Psoas muscle (tissue), 8 donors: ENCODE results near the gene NR1H4. TPM values are rescaled to one million over a fixed set of nuclear protein-coding genes. Genes with fewer than 3 reads are reported as not detected.

Source experiments
- ATAC-seq, 4 donors: fragments of 200-7000 bp; cut with Tn5 transposase; one replicate each; pipeline ENCODE4 v1.9.1; 2020; ENCODE audit warnings: moderate library complexity in 3 of 4, mild to moderate bottlenecking in 2 of 4
- DNase-seq, 2 donors: peaks; one replicate each; pipeline ENCODE4 v3.0.0-alpha.2; 2020
- H3K27ac ChIP-seq: fragments of 200-600 bp; one replicate; pipeline ENCODE4 v1.8.0; 2022
- H3K27me3 ChIP-seq, 3 donors: fragments of 200-600 bp in 1 of 3; one replicate each; pipeline versions ENCODE4 v1.6.1 to v1.8.0; 2013 to 2022; ENCODE audit warnings: low read length in 2 of 3, mild to moderate bottlenecking in 2 of 3, moderate library complexity in 1 of 3; ENCODE audit not compliant: insufficient read depth in 3 of 3
- H3K36me3 ChIP-seq, 2 donors: fragments of 200-600 bp in 1 of 2; one replicate each; pipeline versions ENCODE4 v1.6.1 to v1.8.0; 2013 to 2022; ENCODE audit warnings: low read depth in 1 of 2, mild to moderate bottlenecking in 1 of 2, moderate library complexity in 1 of 2; ENCODE audit not compliant: insufficient read depth in 1 of 2
- H3K4me1 ChIP-seq: fragments of 200-600 bp; one replicate; pipeline ENCODE4 v1.8.0; 2022
- H3K4me3 ChIP-seq: fragments of 200-600 bp; one replicate; pipeline ENCODE4 v1.8.0; 2022; ENCODE audit warnings: mild to moderate bottlenecking
- H3K9me3 ChIP-seq: fragments of 200-600 bp; one replicate; pipeline ENCODE4 v1.8.0; 2022
- CTCF ChIP-seq: fragments of 200-600 bp; IDR thresholded peaks from one replicate; pipeline ENCODE4 v1.8.0; 2022; ENCODE audit warnings: antibody characterized with exemption
- whole genome bisulfite sequencing, 3 donors: extraction: QIAGEN DNeasy Blood & Tissue Kit; methylation state at CpG; one replicate each; pipeline versions ENCODE4 v1.1.6 to v1.1.7; 2013; 5-methylcytosine and 5-hydroxymethylcytosine counted together
- intact Hi-C, 2 donors: fragments of 100-400 bp; cut with DNase I; formaldehyde crosslinking; loops; one replicate each; pipeline versions ENCODE4 v1.11.0 to v1.14.2; 2022
- polyA plus RNA-seq, 3 donors: library from polyadenylated mRNA; stranded (reverse); fragments of 200-250 nt; gene quantifications; one replicate each; pipeline ENCODE4 v1.2.3, GENCODE V29; 2013
- total RNA-seq, 4 donors: library from RNA; stranded (reverse); fragmentation: NEBNext Ultra II Directional in 2 of 4; extraction: Animal tissue kit (Norgen Biotek cat#: 25700) in 2 of 4; gene quantifications; one replicate each; pipeline versions ENCODE4 v1.2.1 to v1.2.4, GENCODE V29; 2021 to 2023
- donor health status: healthy with polysubstance abuse.
- donor health status: DM: no; HTN: no; CAD: no; lungs with moderate emphysema.
- donor health status: Bipolar disorder and iron deficiency.
- donor health status: healthy.
- donor health status: DM: yes; HTN: yes; CAD: no.
- donor health status: DM: no; HTN: no; CAD: no.
- donor health status: DM: no; HTN: no; CAD: no.
- donor health status: DM: yes; HTN: yes; CAD: no.

The NR1H4 gene
- total and polyA plus RNA-seq, 7 donors, result 0.18 TPM; not detected in 6

- Histone ChIP-seq H3K4me1 (no peaks in the 10 kb centered on the region), H3K27me3 (no peaks in the 10 kb centered on the region), H3K36me3 (no peaks in the 10 kb centered on the region), H3K27ac (no peak overlapping the region), H3K9me3 (no peaks in the 10 kb centered on the region), H3K4me3 (no peak overlapping the region)
- DNase-seq (no peak), ATAC-seq (no peak)
- intact Hi-C loops, result no loop called here
- TF ChIP-seq CTCF, result no peak
- WGBS, 3 donors, result 28 to 39% (median 36%) methylated on average over 3 of the region's 3 CpGs
These were observed 19.7 kb upstream of the NR1H4 start for GRCh38 chr12:100453951-100454350.

- Histone ChIP-seq H3K4me1 (no peaks in the 10 kb centered on the region), H3K9me3 (no peaks in the 10 kb centered on the region), H3K36me3 (no peaks in the 10 kb centered on the region), H3K27me3 (no peaks in the 10 kb centered on the region), H3K4me3 (no peak overlapping the region), H3K27ac (no peak overlapping the region)
- TF ChIP-seq CTCF, result no peak
- DNase-seq, result no peak
- intact Hi-C loops, result no loop called here
- no peak for ATAC-seq
- WGBS, 3 donors, result 69 to 70% (median 70%) methylated on average over 3 of the region's 3 CpGs
These were observed 17.8 kb upstream of the NR1H4 start for GRCh38 chr12:100455896-100456295.

GRCh38 chr12:100458191-100458590 lies 15.5 kb upstream of the NR1H4 start:
- WGBS, 3 donors, result 63 to 78% (median 73%) methylated on average over 4 of the region's 4 CpGs
- no peaks in the 10 kb centered on the region for H3K4me1 ChIP-seq
- H3K9me3 ChIP-seq, result no peaks in the 10 kb centered on the region
- DNase-seq (no peak), ATAC-seq (no peak)
- H3K4me3 ChIP-seq, result no peak overlapping the region
- no peak for TF ChIP-seq CTCF
- intact Hi-C loops, result no loop called here
- H3K27ac ChIP-seq, result no peak overlapping the region
- no peaks in the 10 kb centered on the region for H3K36me3 ChIP-seq
- no peaks in the 10 kb centered on the region for H3K27me3 ChIP-seq

- no peak for TF ChIP-seq CTCF
- ATAC-seq (no peak), DNase-seq (no peak)
- 47 to 58% (median 54%) methylated on average over 3 of the region's 3 CpGs for WGBS, 3 donors
- H3K4me1 ChIP-seq, result no peaks in the 10 kb centered on the region
- H3K4me3 ChIP-seq, result no peak overlapping the region
- intact Hi-C loops, result no loop called here
- H3K36me3 ChIP-seq, result no peaks in the 10 kb centered on the region
- H3K27me3 ChIP-seq, result no peaks in the 10 kb centered on the region
- no peak overlapping the region for H3K27ac ChIP-seq
- no peaks in the 10 kb centered on the region for H3K9me3 ChIP-seq
These were observed 13.0 kb upstream of the NR1H4 start for GRCh38 chr12:100460702-100461101.

GRCh38 chr12:100461330-100461973 lies 12.2 kb upstream of the NR1H4 start:
- Histone ChIP-seq H3K4me1 (no peaks in the 10 kb centered on the region), H3K27ac (no peak overlapping the region), H3K27me3 (no peaks in the 10 kb centered on the region), H3K4me3 (no peak overlapping the region), H3K9me3 (no peaks in the 10 kb centered on the region), H3K36me3 (no peaks in the 10 kb centered on the region)
- intact Hi-C loops, result no loop called here
- no peak for DNase-seq
- WGBS, 3 donors, result 50 to 70% (median 60%) methylated on average over 1 of the region's 1 CpG
- TF ChIP-seq CTCF, result no peak
- no peak for ATAC-seq
